ENCODE measurements around the gene CREB3.

DNA sequence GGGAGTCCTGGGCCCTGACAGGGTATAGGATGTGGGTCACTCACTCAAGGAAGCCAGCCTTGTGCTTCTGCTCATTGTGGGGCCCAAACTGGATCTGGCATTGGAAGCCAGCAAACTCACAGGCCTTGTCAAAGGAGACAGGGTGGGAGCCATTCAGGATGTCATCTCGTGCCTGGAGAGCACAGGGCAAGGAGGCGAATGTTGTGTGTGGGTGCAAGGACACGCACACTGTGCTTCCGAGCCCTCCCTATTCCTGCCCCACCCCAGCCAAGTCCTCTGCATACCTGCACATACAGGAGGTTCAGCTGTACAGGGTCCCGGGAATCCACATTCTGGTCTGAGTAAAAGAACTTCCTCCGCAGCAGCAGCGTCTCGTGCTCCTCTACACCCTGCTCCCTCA, 8.6 kb upstream of the CREB3 start:
- TF ChIP-seq, protein P1, sequence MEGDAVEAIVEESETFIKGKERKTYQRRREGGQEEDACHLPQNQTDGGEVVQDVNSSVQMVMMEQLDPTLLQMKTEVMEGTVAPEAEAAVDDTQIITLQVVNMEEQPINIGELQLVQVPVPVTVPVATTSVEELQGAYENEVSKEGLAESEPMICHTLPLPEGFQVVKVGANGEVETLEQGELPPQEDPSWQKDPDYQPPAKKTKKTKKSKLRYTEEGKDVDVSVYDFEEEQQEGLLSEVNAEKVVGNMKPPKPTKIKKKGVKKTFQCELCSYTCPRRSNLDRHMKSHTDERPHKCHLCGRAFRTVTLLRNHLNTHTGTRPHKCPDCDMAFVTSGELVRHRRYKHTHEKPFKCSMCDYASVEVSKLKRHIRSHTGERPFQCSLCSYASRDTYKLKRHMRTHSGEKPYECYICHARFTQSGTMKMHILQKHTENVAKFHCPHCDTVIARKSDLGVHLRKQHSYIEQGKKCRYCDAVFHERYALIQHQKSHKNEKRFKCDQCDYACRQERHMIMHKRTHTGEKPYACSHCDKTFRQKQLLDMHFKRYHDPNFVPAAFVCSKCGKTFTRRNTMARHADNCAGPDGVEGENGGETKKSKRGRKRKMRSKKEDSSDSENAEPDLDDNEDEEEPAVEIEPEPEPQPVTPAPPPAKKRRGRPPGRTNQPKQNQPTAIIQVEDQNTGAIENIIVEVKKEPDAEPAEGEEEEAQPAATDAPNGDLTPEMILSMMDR (conservative IDR thresholded peaks at IDR 0.05; ENCODE audit: low read depth, low read length) = no peak
- no peak for TF ChIP-seq EZH2 (IDR thresholded peaks at IDR 0.05; ENCODE audit: low read length, unreplicated experiment)
- no peak for TF ChIP-seq EZH2phosphoT487 (IDR thresholded peaks at IDR 0.05; ENCODE audit: borderline replicate concordance, low read length)
